Activated T-cell treated with anti-CD3 and anti-CD28 coated beads for 4 hours (primary cell): Measurements from ENCODE around the gene CMPK2.
"Not testable (repeated sequence)": the region's sequence is repeated elsewhere in the genome, so short reads cannot be mapped to it uniquely, and the experiment has no call there.

Experiments used
- DNase-seq: peaks from one replicate; pipeline ENCODE4 v3.0.0-alpha.2; 2020

The CMPK2 gene

GRCh38 chr2:6880200-6880733, 14.6 kb upstream of the CMPK2 start:
- no peak for DNase-seq

DNA sequence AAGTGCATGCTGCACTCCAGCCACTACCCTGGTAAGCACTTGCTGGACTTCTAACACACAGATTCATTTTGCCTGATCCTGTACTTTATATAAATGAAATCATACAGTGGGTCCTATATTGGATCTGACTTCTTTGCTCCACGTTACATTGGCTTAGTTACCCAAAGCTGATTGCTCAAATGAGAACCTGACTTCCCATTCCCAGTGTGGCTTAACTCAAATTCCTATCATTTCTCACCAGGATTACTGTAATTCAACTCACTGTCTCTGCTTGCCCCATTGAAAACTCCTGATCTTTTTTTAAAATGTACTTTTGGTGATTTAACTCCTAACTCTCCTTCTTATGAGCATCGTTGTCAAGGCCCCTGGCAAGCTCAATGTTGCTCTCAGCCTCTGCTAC, 13.3 kb upstream of the CMPK2 start:
- no peak for DNase-seq

DNA sequence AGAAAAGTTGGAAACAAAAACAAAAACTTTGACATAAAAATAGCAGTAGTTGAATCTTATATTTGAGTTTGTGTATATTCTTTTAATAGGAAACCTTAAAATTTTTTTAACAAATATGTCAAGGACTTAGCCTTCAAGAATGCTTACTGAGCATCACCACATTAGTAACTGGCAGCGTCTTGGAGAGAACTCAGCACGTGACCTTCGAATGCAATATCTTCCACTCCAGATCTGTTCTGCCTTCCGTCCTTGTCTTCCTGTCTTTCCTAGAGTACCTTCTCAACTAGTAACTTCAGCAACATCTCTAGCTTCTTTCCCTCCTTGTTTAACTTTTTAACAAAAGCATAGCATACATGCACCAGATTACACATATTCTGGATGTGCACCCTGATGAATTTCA, 12.8 kb upstream of the CMPK2 start:
- DNase-seq: no peak

GRCh38 chr2:6877402-6878304, 11.9 kb upstream of the CMPK2 start, which contains the start of gene RSAD2:
RSAD2 (plus strand) TSS chr2:6877777; CDS start chr2:6877801, 24 bp downstream.
- peak; percentile 17 for DNase-seq

DNA sequence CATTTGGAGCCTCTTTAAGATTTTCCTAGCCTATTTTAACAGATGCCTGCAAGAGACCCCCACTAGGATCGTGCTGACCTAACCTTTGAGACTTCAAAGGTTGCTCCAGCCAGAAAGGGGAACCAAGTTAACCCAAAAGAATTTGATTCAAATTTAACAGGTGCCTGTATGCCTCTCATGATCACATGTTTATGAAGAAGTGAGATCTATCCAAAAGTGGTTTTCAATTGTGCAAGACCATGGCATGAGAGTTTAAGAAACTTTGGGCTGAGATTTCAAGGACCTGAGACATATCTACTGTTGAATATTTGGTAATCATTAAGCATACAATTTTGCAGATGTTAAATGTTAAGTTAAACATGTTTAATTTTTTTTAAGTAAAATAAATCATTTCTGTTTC, 10.6 kb upstream of the CMPK2 start:
- no peak for DNase-seq

DNA sequence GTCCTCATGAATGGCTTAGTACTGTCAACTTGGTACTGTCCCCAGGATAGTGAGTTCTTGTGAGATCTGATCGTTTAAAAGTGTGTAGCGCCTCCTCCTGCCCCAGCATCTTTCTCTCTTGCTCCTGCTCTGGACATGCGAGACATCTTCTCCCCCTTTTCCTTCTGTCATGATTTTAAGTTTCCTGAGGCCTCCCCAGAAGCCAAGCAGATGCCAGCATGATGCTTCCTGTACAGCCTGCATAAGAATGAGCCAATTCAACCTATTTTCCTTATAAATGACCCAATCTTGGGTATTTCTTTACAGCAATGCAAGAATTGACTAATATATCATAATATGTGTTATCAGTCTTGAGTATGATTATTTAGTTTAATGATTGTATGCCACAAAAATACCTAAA, 8.3 kb upstream of the CMPK2 start:
- DNase-seq: no peak

- no peak for DNase-seq
Observed at GRCh38 chr2:6872394-6872793, 6.7 kb upstream of the CMPK2 start.

DNA sequence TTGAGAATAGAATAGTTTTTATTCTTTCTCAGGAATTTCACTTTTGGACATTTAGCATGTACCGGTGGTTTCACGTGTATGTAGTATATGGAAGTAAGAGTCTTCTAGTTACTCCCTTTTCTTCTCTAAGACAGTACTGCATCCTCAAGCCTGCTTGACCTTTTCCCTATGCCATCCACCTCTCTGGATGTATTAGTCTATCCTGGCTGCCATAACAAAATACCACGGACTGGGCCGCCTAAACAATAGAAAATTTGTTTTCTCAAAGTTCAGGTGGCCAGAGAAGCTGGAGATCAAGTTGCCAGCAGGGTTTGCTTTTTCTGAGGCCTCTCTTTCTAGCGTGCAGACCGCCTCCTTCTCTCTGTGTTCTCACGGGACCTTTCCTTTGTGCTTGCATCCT, 1.3 kb upstream of the CMPK2 start:
- DNase-seq: no peak

GRCh38 chr2:6866275-6866671, 566 bp upstream of the CMPK2 start:
- DNase-seq: no peak

GRCh38 chr2:6864923-6865345, 773 bp downstream of the CMPK2 start:
- no peak for DNase-seq

DNA sequence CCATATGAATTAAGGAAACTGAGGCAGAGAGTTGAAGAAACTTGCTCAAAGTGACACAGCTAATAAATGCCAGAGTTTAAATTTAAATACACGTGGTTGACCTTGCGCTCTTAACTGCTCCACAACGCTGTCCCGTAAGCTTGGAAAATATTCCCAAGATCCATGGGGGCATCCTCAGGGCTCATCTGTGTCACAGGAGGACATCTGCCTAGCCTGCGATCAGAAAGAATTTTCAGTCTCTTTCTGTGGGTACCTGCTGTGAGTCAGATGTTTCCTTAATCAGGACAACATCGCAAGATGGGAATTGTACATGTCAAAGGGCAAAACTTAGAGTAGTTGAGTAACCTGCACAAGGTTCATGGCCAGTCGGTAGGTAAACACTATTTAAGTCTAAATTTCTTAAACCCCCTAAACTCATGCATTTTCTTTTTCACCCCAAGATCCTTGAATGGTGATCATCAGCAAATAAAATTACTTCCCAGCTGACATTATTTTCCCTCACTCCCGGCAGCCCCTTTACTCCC, 1.4 kb downstream of the CMPK2 start:
- DNase-seq: no peak

- DNase-seq: no peak
Observed at GRCh38 chr2:6863792-6864191, 1.9 kb downstream of the CMPK2 start.

DNA sequence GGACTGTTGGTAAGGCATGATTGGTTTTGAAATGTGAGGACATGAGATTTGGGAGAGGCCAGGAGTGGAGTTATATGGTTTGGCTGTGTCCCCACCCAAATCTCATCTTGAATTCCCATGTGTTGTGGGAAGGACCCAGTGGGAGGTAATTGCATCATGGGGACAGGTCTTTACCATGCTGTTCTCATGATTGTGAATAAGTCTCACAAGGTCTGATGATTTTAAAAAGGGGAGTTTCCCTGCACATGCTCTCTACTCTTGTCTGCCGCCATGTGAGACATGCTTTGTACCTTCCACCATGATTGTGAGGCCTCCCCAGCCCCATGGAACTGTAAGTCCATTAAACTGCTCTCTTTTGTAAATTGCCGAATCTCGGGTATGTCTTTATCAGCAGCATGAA, 5.4 kb downstream of the CMPK2 start:
- no peak for DNase-seq

DNA sequence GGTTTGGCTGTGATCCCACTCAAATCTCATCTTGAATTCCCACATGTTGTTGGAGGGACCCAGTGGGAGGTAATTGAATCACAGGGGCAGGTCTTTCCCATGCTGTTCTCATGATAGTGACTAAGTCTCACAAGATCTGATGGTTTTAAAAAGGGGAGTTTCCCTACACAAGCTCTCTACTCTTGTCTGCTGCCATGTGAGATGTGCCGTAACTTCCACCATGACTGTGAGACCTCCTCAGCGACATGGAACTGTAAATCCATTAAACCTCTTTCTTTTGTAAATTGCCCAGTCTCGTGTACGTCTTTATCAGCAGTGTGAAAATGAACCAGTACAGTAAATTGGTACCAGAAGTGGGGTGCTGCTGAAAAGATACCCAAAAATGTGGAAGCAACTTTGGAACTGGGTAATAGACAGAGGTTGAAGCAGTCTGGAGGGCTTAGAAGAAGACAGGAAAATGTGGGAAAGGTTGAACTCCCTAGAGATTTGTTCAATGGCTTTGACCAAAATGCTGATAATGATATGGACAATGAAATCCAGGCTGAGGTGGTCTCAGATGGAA, 7.2 kb downstream of the CMPK2 start:
- not testable (repeated sequence) for DNase-seq

DNA sequence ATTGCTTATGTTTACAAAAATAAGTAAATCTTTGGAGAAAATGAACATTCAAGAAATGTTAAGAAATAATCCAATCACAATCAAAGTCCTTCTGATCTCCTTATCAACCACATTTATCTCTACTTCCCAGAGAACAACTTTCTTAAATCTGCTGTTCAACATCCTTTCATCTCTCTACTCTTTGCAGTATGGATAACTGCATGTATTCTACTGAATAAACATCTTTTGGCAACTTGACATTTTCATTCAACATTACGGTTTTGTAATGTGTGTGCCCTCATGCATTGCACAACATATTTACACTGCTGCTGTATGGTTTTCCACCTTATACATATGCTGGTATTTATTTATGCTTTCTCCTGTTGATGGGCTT, 9.2 kb downstream of the CMPK2 start:
- DNase-seq: no peak

- DNase-seq: no peak
Observed at GRCh38 chr2:6855860-6856547, 9.7 kb downstream of the CMPK2 start.

DNA sequence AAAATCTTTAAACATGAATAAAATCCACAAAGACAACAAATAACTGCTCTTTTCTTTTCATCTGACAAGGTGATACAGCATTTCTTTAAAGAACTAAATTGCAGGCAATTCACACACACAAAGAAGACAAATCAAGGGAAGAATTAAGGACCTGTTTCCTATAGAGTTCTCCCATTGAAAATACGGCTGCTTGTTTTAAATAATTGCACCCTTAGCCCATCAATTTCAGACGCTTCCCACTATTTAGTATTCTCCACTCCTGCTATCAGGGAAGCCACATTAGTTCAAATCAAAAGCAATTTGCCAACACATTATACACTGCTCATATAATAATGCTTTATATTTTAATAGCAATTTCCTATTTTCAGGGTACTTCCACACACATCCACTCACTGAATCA, 11.3 kb downstream of the CMPK2 start:
- no peak for DNase-seq

DNA sequence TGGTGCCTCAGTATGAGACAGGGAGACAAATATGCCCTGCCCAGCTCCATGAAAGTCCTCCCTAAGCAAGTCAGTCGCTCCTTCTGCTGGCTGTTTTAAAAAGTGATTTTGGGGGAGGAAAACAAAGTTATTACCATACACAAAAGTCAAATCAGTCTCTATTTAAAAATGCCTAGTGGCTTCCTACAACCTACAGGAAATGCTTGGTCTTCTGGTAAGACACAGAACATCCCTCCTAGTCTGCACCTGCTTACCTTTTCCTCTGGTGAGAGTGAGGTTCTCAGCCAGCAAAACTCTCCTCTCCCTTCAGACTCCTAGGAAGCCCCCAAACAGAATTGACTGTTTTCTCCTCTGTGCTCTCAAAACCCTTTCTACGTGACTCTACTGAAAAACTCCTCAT, 13.5 kb downstream of the CMPK2 start:
- DNase-seq: no peak

DNA sequence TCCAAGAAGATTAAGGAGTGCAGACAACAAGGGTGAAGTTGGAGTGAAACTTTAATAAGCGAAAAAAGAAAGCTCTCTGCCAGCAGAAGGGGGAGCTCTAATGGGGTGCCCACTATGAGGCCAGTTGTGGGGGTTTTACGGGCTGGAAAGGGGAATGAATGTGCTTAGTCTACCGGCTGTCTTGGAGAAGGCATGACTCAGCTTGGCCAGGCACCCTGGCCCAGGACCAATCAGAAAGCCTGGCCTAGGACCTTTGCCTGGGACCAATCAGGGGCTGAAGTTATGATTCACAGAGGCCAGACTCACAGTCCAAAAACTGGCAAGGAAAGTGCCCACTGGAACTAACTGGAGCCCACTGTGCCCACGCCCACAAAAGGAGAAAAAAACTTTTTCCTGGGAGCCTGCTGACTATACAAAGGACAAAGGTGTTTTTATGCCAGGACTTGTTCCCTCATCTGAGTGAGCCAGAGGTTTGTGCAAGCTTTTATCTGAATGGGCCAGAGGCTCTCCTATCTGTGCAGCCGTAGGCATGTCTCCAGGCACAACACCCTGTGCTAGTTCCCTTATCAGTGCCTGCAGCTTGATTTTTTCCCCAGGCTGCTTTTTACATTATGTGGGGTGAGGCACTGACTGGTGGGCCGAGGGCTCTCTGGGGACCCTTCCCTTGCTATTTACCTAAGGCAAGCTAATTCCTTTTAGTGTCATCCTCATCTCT, 18.6 kb downstream of the CMPK2 start:
- no peak for DNase-seq

DNA sequence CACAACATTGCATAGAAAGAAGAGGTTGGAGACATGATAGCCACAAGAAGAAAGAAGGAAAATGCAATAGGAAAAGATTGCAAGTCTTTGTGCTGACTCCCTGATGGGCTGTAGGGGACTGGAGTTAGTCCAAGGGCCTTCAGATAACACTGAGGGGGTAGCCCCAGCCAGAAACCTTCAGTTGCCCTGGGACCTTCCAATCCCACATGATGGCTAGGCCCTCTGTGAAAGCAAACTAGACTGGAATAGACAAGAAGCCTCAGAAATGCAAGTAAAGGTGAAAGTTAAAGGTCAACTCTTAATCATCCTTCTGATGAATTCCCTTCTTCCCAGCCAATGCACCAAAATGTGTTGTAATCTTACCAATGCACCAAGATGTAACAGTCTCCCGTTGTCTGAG, 19.2 kb downstream of the CMPK2 start:
- DNase-seq: no peak

DNA sequence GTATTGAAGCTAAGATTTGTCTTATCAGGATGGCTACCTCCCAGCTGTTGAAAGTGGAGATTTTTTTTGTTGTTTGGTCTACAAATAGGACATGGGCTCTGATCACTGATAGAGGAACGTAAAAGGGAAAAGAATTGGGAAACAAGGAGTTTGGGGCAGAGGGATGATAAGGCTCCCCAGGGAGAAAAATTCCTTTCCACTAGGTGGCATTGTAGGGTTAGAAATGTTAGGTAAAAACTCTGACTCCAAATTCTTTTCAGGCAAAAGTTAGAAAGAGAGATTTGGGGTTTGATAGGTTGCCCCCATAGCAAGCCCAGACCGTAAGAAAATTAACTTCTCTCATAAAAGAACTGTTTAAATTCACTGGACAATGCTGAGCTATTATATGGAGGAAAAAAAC, 19.8 kb downstream of the CMPK2 start:
- DNase-seq: no peak

DNA sequence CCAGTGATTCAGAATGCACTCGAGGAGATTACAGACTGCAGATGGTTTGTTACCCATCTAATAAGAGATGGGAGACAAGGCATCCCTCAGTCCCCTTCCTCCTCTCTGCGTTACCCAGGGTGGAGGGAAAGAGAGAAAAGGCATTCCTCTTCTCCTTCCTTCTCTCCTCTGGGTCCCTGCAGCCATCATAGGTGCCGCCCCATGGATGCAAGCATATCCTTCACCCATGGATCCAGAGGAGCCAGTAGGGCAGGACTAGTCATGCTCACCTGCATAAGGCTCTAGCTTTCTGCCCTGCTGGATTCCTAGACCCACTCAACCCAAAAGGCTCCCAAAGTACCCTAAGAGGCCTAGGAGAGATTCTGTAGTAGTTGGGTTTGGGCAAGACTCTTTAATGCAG, 20.4 kb downstream of the CMPK2 start:
- DNase-seq: no peak
